22Rv1 (cell line): ENCODE data around the gene PPP1R1B.

Source experiments
- H3K27ac ChIP-seq: fragments of 450-650 bp; 2 replicates; pipeline ENCODE4 v1.5.1; 2017
- ZFX ChIP-seq: fragments of 450-650 bp; IDR thresholded peaks from 2 replicates; pipeline ENCODE4 v1.6.1; 2017; ENCODE audit warnings: antibody characterized with exemption, borderline replicate concordance
- TF ChIP-seq, protein P1 (sequence below): fragments of 450-650 bp; IDR thresholded peaks from 2 replicates; pipeline ENCODE4 v1.5.1; 2017; ENCODE audit warnings: mild to moderate bottlenecking

PPP1R1B gene

DNA sequence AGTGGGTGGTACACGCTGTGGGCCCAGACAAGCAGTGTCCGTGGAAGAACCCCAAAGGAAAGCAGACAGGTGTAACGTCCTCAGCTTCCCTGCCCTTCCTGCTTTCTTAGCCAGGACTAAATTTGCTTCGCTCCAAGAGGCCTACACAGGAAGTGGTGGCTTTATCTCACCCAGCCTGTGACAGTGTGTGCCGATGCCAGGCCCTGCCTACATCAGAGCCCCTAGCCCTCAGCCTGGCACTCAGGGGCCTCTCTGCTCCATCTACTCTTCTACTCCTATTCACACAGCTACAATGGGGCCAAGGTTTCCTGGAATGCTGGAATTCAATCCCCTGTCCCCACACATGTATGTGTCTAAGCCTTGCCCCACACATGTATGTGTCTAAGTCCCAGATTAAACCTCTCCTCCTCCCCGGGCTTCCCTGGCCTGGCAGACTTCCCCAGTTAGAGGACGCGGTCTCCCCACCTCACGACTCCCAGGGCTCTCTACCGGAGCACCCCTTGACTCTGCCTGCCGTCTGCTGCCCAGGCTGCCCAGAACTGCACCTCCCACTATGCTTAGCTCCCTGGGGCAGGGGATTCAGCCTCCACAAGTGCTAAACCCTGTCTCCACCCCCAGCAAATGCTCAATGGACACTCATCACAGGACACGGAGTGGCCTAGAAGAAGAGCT lies 52.9 kb downstream of the PPP1R1B start:
- H3K27ac ChIP-seq = no peak overlapping the region
- no peak for TF ChIP-seq ZFX
- TF ChIP-seq, protein P1, sequence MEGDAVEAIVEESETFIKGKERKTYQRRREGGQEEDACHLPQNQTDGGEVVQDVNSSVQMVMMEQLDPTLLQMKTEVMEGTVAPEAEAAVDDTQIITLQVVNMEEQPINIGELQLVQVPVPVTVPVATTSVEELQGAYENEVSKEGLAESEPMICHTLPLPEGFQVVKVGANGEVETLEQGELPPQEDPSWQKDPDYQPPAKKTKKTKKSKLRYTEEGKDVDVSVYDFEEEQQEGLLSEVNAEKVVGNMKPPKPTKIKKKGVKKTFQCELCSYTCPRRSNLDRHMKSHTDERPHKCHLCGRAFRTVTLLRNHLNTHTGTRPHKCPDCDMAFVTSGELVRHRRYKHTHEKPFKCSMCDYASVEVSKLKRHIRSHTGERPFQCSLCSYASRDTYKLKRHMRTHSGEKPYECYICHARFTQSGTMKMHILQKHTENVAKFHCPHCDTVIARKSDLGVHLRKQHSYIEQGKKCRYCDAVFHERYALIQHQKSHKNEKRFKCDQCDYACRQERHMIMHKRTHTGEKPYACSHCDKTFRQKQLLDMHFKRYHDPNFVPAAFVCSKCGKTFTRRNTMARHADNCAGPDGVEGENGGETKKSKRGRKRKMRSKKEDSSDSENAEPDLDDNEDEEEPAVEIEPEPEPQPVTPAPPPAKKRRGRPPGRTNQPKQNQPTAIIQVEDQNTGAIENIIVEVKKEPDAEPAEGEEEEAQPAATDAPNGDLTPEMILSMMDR = no peak

DNA sequence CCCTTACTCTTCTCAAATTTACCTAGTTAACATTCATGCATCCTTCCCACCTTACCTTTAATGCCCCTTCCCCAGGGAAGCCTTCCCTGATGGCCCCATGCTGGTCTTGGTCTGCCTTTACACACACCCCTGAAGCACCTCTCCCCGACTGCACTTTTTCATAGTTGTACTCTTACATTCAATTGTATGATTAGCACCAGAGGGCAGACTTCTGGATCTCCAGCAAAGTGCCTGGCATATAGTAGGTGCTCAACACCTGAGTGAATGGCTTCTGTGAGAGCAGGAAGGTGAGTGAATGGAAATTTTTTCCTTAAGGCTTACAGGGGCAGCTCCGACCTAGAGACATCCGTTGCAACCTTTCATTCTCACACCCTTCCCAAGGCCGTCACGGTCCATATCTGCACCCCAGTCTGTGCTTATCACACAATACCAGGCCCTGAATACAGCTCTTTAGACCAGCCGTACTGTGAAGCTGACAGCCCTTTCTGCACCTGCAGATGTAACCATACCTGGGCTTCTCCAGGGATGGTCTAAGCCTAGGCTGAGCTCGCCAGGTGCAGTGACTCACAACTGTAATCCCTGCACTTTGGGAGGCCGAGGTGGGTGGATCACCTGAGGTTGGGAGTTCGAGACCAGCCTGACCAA lies 56.7 kb downstream of the PPP1R1B start:
- no peak for TF ChIP-seq ZFX
- TF ChIP-seq, protein P1 = no peak
- no peak overlapping the region for H3K27ac ChIP-seq

DNA sequence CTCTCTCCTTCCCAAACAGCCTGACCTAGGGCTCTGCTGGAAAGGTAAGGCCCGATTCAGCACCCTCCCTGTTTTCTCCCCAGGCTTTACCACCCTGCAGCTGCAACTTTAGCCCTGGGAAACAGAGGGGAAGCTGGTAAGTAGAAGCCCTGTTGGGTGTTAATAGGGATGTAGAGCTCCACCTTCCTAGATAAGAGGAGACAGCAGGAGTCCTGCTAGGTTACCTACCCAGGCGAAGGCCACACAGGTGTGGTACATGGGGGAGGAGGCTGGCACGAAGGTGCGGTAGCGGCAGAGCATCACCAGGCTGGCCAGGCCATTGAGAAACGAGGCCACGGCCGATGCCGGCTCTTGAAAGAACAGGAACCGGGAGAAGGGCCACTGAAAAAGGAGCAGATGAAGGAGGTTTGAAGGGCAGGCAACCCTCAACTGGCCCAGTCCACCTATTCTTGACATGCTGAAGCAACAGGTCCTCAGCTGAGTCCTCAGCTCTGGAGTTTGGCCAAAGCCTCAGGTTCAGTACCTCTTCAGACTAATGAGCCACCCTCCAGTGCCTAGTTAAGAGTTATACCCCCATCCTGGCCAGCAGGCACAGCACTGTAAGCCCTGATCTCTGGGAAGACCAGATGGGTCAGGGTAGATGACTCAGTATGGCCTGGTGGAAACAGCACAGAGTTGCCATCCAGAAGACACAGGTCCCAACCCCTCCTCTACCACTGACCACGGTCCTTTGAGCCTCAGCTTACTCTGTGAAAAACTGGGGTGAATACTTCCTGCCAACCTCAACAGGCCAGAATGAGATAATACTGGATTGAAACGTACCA lies 57.8 kb downstream of the PPP1R1B start:
- TF ChIP-seq, protein P1 = no peak
- no peak for TF ChIP-seq ZFX
- no peak overlapping the region for H3K27ac ChIP-seq
